Esophagus muscularis mucosa (tissue), 3 donors: Measurements from ENCODE around the gene NOP56.

Source experiments
- POLR2A ChIP-seq: fragments of 450-650 bp; IDR thresholded peaks from one replicate; pipeline ENCODE4 v1.6.1; 2017; ENCODE audit warnings: antibody characterized with exemption, moderate library complexity, mild to moderate bottlenecking, low read depth
- TF ChIP-seq, protein P1 (sequence below), 3 experiments: fragments of 200-600 bp in 2 of 3; fragments of 450-650 bp in 1 of 3; sonication (generic) in 2 of 3; IDR thresholded peaks; one replicate each; pipeline ENCODE4 v1.5.1; 2017 to 2019; ENCODE audit warnings: antibody characterized with exemption in 3 of 3, mild to moderate bottlenecking in 2 of 3, moderate library complexity in 1 of 3

- TF ChIP-seq, protein P1, sequence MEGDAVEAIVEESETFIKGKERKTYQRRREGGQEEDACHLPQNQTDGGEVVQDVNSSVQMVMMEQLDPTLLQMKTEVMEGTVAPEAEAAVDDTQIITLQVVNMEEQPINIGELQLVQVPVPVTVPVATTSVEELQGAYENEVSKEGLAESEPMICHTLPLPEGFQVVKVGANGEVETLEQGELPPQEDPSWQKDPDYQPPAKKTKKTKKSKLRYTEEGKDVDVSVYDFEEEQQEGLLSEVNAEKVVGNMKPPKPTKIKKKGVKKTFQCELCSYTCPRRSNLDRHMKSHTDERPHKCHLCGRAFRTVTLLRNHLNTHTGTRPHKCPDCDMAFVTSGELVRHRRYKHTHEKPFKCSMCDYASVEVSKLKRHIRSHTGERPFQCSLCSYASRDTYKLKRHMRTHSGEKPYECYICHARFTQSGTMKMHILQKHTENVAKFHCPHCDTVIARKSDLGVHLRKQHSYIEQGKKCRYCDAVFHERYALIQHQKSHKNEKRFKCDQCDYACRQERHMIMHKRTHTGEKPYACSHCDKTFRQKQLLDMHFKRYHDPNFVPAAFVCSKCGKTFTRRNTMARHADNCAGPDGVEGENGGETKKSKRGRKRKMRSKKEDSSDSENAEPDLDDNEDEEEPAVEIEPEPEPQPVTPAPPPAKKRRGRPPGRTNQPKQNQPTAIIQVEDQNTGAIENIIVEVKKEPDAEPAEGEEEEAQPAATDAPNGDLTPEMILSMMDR (IDR thresholded peaks at IDR 0.05): no peak
- TF ChIP-seq POLR2A: no peak
Observed at GRCh38 chr20:2631228-2631627, 21.2 kb upstream of the NOP56 start.
